NCI-H128 (cell line): Measurements from ENCODE around the gene PLTP.
A peak's percentile ranks its signal among the peaks of the same experiment; 100 is the strongest.
"Not testable (repeated sequence)": the region's sequence is repeated elsewhere in the genome, so short reads cannot be mapped to it uniquely, and the experiment has no call there.

Source experiments
- DNase-seq: peaks from one replicate; lab custom pipeline; 2025; ENCODE audit not compliant: unreplicated experiment; lab: John Stamatoyannopoulos, UW

Gene PLTP

DNA sequence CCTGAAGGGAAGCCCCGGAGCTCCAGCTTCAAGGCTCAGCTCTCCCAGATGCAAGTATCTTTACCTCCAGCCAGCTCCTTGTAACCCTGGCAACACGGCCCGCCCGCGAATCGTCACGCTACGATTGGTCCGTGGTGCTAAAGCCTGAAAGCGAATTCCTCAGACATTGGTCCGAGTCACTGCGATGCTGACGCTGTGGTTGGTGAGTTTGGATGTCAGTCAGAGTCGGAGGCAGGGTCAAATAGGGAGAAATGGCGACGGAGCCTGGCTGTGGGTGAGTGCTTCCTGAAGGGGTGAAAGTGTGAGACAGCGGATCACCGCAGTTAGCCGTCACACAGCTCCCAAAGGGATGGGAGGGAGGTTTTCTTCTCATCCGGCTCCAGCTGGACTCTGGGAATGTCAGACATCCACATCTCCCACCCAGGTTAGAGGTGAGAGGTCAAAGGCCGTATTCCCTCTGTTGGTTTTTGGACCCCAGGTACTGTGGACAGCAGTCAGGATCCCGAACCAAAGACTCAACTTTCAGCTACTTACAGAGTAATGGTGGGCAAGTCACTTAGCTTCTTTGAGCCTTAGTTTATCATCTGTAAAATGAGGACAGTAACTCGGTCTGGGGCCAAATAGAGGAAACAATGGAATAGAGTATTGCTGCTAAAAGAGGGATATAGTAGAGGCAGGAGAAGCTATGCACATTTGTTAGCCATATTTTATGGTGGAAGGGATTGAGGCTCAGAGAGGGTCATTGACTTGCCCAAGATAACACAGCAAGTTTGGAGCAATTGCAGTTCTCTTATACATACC is 30.8 kb downstream of the PLTP start, which contains the start of gene ZSWIM1:
TSS of gene ZSWIM1 (plus strand) at position 240 of the 801 bp plus-strand sequence. CDS start 1,366 bp downstream, outside the sequence.
- DNase-seq = peak; percentile 99

DNA sequence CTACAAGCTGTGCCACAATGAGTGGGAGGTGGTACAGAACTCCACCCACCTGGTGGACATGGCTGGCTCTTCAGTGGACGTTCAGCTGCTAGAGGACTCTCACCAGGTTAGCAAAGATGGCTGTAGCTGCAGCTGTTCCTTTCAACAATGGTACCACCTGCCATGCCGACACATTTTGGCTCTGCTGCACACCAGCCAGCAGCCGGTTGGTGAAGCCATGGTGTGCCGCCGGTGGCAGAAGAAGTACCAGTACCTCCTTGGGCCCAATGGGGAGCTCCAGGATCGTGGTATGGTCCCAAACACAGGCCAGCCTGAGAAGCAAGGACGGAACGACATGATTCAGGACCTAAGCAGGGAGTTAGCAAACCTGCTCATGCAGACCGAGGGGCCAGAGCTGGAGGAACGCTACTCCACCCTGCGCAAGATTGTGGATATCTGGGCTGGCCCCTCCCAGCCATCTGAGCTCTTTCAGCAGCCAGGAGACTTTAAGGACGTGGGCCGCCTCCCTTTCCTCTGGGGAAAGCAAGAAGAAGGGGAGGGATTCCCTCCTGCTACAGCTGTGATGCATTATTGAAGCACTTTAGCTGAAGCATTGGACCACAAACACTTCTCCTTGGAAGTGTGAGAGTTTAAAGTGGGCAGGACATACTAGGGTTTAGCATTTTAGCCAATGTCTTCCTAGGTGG is 33.7 kb downstream of the PLTP start:
- no peak for DNase-seq

DNA sequence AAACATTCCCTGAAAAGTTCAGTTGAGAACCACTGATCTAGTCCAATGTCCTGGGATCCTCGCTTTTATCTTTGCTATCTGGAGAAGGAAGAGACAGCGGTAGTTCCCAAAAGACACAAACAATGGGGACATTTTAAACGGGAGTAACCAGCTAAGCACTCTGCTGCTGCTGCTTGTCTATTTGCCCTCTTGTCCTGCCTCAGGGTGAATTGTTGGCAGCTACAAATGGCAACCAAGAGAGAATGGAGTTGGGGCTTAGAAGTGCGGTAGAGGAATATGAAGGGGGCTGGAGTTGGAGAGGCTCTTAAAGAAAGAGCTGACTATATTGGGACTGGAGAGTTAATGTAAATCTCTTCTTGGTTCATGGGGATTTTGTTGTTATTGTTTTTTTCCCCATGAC is 37.4 kb downstream of the PLTP start:
- no peak for DNase-seq

DNA sequence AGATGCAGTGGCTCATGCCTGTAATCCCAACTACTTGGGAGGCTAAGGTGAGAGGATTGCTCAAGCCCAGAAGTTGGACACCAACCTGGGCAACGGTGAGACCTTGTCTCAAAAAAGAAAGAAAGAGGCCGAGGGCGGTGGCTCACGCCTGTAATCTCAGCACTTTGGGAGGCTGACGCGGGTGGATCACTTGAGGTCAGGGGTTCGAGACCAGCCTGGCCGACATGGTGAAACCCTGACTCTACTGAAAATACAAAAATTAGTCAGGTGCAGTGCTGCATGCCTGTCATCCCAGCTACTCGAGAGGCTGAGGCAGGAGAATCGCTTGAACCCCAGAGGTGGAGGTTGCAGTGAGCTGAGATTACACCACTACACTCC is 37.9 kb downstream of the PLTP start:
- DNase-seq = not testable (repeated sequence)

DNA sequence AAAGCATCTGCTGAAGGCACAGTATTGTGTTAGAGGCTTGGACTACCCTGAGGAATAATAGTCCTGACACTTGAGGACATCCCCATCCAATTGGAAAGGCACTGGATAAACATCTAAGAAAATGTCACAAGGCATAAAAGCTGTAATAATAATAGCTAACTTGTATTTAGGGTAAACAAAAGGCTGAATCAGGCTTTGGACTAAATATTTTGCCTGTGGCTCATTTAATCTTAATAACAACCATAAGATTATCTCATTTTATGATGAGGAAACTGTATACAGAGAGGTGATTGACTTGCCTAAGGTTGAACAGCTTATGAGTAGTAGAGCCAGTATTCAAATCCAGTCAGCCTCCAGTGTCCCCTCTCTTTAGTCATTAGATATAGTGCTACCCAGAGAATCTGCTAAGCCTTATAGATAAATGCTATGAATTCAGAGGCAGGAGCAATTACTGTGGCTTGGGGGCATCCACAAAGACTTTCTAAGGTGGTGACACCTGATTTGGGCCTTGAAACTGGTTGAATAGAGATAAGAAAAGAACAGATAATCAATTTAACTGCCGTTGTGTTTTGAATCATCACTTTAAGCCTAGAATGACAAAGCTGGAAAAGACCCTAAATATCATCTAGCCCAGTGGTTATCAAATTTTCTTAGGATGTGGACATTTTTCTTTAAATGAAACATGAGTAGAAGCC is 38.4 kb downstream of the PLTP start:
- DNase-seq = no peak

DNA sequence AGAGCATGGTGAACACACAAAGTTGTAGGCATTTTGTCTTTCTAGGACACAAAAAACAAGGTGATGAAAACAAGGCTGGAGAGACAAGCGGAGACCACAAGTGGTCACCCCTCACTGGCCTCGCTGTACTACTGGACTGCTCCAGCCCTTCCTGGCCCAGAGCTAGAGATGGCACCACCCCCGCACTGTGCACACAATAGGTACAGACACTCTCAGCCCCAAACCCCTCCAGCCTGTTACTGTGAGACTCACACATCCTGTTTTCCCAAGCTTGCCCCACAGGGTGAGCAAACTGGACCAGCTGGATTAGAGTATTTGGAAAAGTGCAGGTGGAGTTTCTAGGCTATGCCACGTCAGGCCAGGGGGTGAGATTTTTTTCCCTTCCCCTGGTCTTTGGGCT is 39.3 kb downstream of the PLTP start:
- DNase-seq = no peak

DNA sequence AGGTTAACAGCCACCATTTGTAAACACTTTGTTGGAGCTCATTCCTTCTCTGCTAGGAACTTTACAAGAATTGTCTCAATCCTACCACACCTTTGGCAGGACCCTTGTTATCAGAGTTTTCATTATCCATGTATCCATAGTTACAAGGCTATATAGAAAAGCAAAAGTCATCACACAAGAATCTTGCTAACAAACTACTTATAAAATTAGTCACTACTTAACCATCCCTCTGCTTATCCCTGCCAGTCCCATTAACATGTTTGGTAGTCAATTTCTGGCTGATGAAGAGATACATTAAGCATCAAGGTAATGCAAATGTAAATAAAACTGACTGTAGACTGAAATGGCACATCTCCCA is 44.2 kb downstream of the PLTP start:
- no peak for DNase-seq

DNA sequence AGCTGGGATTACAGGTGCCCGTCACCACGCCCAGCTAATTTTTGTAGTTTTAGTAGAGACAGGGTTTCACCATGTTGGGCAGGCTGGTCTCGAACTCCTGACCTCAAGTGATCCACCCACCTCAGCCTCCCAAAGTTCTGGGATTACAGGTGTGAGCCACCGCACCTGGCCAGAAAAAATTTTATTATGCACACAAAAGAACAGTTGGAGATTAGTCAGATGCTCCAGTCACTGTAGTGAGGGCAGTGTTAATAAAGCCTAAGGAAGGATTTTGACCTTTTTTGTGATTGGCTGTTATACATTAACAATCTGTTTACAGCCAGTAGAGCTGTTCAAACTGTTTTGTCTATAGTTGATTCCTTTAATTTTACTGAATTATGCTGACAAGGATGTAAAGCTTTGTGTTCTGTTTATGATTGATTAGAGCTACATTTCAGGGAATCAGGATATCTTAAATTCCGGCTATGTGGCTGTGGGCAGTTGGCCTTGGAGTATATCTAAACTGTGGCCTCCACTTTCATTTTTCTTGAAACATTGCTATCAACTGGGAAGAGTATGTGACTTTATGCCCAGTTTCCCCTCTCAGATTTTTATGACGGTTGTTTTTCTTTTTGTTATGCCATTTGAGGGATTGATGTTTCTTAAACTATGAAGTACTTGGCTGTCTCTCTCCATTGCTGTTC is 44.7 kb downstream of the PLTP start:
- DNase-seq = no peak

DNA sequence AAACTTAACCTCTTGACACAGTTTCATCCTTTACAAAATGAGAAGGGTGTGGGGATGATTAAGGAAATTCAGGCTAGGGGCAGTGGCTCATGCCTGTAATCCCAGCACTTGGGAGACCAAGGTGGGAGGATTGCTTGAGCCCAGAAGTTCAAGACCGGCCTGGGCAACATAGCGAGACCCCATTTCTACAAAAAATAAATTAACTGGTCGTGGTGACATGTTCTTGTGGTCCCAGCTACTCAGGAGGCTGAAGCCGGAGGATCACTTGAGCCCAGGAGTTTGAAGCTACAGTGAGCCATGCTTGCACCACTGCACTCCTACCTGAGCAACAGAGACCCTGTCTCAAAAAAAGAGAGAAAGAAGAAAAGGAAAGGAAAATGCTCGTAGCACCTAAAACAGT is 45.5 kb downstream of the PLTP start:
- no peak for DNase-seq

DNA sequence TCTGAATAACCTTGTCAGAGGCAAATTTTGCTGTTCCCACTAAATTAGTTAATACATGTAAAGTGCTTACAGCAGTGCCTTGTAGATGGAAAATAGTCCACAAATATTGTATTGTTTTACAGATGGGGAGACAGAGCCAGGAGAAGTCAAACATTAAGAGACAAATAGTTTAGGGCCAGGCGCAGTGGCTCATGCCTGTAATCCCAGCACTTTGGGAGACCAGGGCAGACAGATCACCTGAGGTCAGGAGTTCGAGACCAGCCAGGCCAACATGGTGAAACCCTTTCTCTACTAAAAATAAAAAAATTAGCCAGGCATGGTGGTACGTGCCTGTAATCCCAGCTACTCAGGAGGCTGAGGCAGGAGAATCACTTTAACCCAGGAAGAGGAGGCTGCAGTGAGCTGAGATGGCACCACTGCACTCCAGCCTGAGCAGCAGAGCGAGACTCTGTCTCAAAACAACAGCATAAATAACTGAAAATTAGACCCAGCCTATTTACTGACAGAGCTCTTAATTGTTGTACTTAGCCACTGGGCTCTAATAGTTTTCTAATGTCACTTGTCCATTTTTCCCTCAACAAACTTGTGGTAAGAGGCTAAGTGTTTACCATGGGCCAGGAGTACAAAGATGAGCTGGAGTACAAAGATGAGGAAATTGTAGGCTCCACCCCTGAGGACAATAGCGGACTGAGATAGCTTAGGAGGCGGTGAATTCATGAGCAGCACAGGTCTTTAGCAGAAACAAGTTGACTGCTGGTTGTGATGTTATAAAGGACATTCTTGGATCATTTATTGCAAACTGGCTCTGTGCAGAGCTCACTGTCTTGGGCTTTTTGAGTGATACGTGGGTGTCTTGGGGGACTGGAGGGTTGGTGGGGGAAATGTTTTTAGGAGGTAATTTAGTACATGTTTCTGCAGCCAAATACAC is 48.1 kb downstream of the PLTP start:
- DNase-seq = no peak

DNA sequence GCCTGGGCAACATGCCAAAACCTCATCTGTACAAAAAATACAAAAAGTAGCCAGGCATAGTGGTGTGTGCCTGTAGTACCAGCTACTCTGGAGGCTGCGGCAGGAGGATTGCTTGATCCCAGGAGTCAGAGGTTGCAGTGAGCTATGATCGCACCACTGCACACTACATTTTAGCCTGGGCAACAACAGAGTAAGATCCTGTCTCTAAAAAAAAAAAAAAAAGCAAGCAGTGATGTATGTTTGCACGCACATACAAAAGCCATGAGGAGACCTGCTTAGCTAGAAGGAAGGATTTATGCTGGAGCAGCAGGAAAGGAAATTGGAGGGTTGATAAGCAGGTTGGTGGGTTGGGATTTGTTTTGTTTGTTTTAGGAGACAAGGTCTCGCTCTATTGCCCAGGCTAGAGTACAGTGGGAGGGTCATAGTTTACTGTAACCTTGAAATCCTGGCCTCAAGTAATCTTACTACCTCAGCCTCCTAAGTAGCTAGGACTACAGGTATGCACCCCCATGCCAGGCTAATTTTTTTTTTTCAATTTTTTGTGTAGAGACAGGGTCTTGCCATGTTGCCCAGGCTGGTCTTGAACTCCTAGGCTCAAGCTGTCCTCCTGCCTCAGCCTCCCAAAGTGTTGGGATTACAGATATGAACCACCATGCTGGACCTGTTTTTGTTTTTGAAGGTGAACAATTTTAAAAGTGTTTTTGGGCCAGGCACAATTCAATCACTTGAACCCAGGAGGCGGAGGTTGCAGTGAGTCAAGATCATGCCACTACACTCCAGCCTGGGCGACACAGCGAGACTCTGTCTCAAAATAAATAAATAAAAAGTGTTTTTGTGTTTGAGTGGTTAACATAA is 50.5 kb downstream of the PLTP start:
- peak; percentile 21 for DNase-seq

DNA sequence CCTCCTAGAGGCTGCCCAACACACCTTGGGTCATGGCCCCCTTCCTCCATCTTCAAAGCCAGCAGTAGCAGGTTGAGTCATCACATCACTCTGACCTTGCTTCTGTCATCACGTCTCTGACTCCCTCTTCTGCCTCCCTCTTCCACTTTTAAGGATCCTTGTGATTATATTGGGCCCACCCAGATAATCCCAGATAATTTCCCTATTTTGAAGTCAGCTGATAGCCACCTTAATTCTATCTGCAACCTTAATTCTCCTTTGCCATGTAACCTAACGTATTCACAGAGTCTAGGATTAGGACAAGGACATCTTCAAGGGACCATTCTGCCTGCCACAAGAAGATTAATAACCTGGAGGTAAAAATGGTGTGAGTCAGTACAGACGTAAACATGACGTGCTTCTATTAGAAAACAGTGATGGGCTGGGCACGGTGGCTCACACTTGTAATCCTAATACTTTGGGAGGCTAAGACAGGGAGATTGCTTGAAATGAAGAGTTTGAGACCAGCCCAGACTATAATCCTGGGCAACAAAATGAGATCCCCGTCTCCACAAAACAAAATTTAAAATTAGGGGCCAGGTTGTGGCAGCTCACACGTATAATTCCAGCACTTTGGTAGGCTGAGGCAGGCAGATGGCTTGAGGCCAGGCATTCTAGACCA is 51.3 kb downstream of the PLTP start:
- no peak for DNase-seq

DNA sequence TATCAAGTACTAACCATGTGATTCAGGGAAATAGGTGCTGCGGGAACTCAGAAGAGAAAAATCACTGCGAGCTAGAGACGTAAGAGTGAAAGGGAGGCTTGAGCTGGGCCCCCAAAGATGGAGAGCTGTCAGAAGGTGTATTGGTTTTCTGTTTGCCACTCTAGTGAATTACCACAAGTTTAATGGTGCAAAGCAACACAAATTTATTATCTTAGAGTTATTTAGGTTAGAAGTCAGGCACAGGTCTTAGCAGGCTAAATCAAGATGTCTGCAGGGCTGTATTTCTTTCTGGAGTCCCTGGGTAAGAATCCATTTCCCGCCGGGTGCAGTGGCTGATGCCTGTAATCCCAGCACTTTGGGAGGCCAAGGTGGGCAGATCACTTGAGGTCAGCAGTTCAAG is 52.0 kb downstream of the PLTP start:
- no peak for DNase-seq

DNA sequence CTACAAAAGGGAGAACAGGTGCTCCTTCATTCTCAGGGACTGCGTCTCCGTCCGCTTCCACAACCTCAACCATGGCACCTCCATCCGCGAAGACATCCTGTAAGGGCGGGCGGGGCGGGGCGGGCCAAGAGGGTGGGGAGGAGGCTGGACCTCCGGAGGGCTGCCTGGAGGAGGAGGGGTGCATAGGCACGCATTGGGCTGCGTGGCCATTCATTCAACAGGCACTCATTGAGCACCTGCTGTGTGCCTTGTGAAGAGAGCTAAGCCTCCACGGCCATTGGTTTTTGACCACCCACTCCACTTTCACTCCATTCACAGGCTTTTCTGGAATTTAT is 54.1 kb downstream of the PLTP start:
- no peak for DNase-seq

DNA sequence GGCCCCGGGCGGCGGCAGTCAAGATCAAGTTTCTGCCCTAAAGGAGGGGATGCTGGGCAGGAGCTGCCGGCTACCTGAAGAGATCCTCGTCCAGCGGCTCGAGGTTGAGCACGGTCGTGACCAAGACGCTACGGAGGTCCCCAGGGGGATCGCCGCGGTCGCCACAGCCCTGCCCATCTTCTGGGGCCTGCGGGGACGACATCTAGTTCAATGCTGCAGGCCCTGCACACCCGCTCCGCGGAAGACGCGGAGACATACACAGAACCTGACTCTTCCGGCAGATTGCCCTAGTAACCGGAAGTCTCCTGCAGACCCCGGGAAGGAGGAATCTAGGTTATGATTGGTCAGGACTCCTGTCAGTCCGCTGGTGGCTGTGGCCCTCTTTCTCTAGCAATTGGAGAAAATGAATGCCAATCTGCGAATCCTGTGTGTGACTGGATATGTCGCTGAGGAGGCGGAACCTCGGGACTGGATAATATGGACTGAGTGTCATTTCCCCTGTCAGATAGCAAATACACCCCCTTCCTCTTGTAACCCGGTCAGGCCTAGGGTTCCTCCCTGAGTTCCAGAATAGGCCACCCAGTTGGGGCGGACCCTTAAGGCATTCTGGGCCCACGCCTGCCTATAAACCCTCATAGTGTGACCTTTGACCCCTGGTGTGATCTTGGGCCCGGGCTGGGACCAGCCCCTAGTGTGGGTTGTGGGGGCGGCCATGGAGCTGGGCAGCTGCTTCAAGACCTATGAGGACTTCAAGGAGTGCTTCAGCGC is 54.7 kb downstream of the PLTP start, which contains the start of the genes ACOT8 and ZSWIM3:
TSS of gene ACOT8 (minus strand) at position 279 of the 768 bp plus-strand sequence. CDS start at position 202, 77 bp downstream.
TSS of gene ZSWIM3 (plus strand) at position 501 of the 768 bp plus-strand sequence. CDS start at position 713, 212 bp downstream.
- peak; percentile 100 for DNase-seq

DNA sequence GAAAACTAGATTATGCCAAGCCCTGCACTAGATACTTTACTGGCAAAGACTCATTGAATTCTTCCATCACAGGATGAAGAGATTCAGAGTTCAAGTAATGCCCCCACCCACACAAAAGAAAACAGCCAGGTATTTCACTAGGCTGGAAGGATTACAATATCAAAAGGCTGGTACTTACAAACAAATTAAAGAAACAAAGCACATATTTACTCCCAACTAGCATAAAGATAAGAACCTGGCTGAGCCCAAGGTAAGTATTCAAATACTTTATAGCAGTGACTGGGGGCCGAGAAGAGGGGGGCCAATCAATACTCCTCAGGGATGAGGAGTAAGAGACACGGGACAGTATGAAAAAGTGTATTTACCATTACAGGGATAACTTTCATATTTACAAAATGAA is 58.5 kb downstream of the PLTP start:
- no peak for DNase-seq

DNA sequence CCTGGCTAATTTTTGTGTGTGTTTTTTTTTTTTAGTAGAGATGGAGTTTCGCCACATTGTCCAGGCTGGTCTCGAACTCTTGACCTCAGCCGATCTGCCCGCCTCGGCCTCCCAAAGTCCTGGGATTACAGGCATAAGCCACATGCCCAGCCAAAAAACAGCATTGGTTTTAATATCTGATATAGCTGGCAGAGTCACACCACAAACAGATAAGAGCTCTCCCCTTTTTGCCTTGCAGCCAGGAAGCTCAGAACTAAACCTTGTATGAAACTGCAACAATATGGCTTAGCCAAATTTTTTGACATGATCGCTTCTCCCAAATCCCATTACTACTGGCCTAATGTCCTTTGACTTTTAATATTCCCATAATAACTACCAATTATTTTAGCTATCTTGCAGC is 59.6 kb downstream of the PLTP start:
- no peak for DNase-seq

DNA sequence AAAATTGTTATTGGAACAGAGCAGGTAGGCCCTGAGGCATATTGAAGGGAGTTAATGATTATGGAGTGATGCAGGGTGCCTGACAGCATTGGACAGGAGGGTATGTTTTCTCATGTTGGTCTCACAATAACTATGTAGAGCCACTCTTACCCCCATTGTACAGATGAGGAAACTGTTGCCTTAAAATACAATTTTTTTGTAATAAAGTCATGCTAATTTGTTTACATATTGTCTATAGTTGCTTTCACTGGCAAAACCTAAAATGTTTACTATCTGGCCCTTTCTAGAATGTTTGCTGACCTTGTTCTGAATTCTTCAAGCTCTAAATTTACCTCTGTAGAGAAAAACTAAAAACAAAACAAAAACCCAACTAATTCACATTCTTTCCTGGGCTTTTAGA is 60.5 kb downstream of the PLTP start:
- no peak for DNase-seq
